GM19395 (cell line): Measurements from ENCODE around the gene NTMT1.

Experiments used
- ATAC-seq: cut with Tn5 transposase; IDR thresholded peaks from one replicate; pipeline ENCODE4 v1.9.1; 2021; ENCODE audit warnings: mild to moderate bottlenecking, moderate library complexity; ENCODE audit not compliant: unreplicated experiment

The NTMT1 gene

GRCh38 chr9:129613520-129614175 is 12.3 kb upstream of the NTMT1 start:
- ATAC-seq = no peak

- no peak for ATAC-seq
These were observed 11.0 kb upstream of the NTMT1 start for GRCh38 chr9:129614932-129615331.

GRCh38 chr9:129615407-129616285 is 10.3 kb upstream of the NTMT1 start:
- ATAC-seq = no peak

- ATAC-seq = no peak
These were observed 8.8 kb upstream of the NTMT1 start for GRCh38 chr9:129617167-129617566.

GRCh38 chr9:129619787-129620668 is 5.9 kb upstream of the NTMT1 start:
- no peak for ATAC-seq

- ATAC-seq = no peak
These were observed 5.2 kb upstream of the NTMT1 start, which contains the start of gene C9orf50 for GRCh38 chr9:129620669-129621295. Gene C9orf50, minus strand, starts transcription at chr9:129621101. Its CDS starts 527 bp downstream, at chr9:129620574.

GRCh38 chr9:129623331-129623730 is 2.6 kb upstream of the NTMT1 start:
- ATAC-seq = no peak

GRCh38 chr9:129624168-129624759 is 1.7 kb upstream of the NTMT1 start:
- ATAC-seq = no peak

GRCh38 chr9:129624947-129625346 is 1.0 kb upstream of the NTMT1 start:
- no peak for ATAC-seq

- peak; percentile 35 for ATAC-seq
These were observed 792 bp downstream of the NTMT1 start for GRCh38 chr9:129626625-129627284.

- ATAC-seq = no peak
These were observed 1.8 kb downstream of the NTMT1 start for GRCh38 chr9:129627556-129628440.

- ATAC-seq = no peak
These were observed 2.7 kb downstream of the NTMT1 start for GRCh38 chr9:129628709-129629108.

GRCh38 chr9:129629251-129629820 is 3.4 kb downstream of the NTMT1 start:
- ATAC-seq = no peak

GRCh38 chr9:129630967-129631673 is 5.2 kb downstream of the NTMT1 start:
- no peak for ATAC-seq

- ATAC-seq = no peak
These were observed 5.7 kb downstream of the NTMT1 start for GRCh38 chr9:129631674-129632129.

GRCh38 chr9:129632460-129632859 is 6.5 kb downstream of the NTMT1 start:
- no peak for ATAC-seq

GRCh38 chr9:129633207-129633606 is 7.2 kb downstream of the NTMT1 start:
- no peak for ATAC-seq

- ATAC-seq = no peak
These were observed 7.9 kb downstream of the NTMT1 start for GRCh38 chr9:129633848-129634247.
